DND-41 (cell line): ENCODE data around the gene GSTP1.
"Not testable (repeated sequence)": the region's sequence is repeated elsewhere in the genome, so short reads cannot be mapped to it uniquely, and the experiment has no call there.

Experiments used
- CTCF ChIP-seq: IDR thresholded peaks from 2 replicates; pipeline ENCODE4 v1.5.1; 2012; ENCODE audit warnings: borderline replicate concordance, low read length, moderate library complexity, mild to moderate bottlenecking; ENCODE audit not compliant: poor library complexity, severe bottlenecking; ENCODE audit errors: extremely low read depth
- EZH2 ChIP-seq: IDR thresholded peaks from 3 replicates; pipeline ENCODE4 v1.6.1; 2012; ENCODE audit warnings: borderline replicate concordance, low read depth, mild to moderate bottlenecking, moderate library complexity, low read length, inconsistent platforms; ENCODE audit not compliant: severe bottlenecking

DNA sequence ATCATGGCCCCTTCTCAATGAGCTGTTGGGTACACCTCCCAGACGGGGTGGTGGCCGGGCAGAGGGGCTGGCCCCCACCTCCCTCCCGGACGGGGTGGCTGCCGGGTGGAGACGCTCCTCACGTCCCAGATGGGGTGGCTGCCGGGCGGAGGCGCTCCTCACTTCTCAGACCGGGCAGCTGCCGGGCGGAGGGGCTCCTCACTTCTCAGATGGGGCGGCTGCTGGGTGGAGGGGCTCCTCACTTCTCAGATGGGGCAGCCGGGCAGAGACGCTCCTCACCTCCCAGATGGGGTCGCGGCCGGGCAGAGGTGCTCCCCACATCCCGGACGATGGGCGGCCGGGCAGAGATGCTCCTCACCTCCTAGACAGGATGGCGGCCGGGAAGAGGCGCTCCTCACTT lies 14.4 kb downstream of the GSTP1 start:
- not testable (repeated sequence) for TF ChIP-seq CTCF, EZH2
